Occipital lobe (tissue), 2 donors: ENCODE measurements around the gene ATP1B2. TPM values are rescaled to one million over a fixed set of nuclear protein-coding genes. Genes with fewer than 3 reads are reported as not detected.
"Not testable (repeated sequence)": the region's sequence is repeated elsewhere in the genome, so short reads cannot be mapped to it uniquely, and the experiment has no call there.

Experiments
- DNase-seq: peaks from one replicate; lab custom pipeline; 2025; lab: John Stamatoyannopoulos, UW
- total RNA-seq: library from RNA; depleted of rRNA; stranded (reverse); fragments of >200 nt; gene quantifications from one replicate; pipeline ENCODE4 v1.2.3, GENCODE V29; 2014

Gene ATP1B2
- total RNA-seq, 1 donor from 2014 or later: 5.0 TPM

GRCh38 chr17:7634384-7634783 is 16.3 kb upstream of the ATP1B2 start:
- DNase-seq: no peak

DNA sequence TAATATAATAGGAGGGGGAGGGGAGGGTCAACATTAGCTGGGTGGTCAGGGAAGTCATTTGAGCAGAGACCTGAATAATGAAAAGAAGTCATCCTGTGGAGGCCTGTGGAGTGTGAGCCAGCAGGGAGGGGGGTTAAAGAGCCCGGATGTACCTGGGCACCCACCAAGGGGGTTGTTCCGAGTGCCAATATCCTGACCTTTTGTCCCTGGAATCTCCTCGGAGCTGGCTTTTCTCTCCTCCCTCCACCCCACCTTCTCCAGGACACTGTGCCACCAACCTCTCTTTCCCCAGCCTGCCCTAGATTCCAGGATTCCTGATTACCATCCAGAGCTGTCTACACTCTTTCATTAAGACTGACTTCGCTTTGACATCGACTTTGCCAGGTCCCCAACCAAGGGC is 14.6 kb upstream of the ATP1B2 start:
- no peak for DNase-seq

DNA sequence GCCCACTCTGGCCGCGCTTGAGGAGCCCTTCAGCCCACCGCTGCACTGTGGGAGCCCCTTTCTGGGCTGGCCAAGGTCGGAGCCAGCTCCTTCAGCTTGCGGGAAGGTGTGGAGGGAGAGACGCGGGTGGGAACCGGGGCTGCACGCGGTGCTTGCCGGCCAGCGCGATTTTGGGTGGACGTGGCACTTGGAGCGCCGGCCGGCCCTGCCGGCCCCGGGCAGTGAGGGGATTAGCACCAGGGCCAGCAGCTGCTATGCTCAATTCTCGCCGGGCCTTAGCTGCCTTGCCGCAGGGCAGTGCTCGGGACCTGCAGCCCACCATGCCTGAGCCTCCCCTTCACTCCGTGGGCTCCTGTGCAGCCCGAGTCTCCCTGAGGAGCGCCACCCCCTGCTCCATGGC is 9.9 kb upstream of the ATP1B2 start:
- DNase-seq: no peak

- DNase-seq: not testable (repeated sequence)
Observed at GRCh38 chr17:7641635-7642034, 9.1 kb upstream of the ATP1B2 start.

GRCh38 chr17:7644775-7645174 is 6.0 kb upstream of the ATP1B2 start:
- no peak for DNase-seq

GRCh38 chr17:7646457-7646856 is 4.3 kb upstream of the ATP1B2 start:
- DNase-seq: no peak

GRCh38 chr17:7647018-7647417 is 3.7 kb upstream of the ATP1B2 start:
- no peak for DNase-seq

DNA sequence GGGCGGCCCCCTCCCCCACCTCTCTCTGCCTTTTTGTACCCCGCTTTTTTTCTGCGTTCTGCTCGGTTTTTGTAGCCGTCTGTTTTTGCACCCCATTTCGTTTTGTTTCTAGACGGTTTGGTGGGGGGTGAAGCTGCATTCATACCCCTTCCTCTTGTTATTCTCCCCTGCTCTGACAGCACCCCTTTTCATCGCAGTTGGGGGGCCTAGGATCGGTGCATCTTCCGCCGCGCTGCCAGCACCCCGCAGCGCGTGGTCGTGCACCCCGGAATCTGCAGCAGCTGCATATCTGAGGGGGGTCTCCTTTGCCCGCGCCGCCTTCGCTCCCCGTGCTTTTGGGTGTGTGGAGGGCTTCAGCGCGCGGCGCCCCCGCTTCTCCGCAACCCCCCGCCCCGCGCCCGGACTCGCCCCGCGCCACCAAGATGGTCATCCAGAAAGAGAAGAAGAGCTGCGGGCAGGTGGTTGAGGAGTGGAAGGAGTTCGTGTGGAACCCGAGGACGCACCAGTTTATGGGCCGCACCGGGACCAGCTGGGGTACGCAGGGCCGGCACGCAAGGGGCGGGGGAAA is 455 bp downstream of the ATP1B2 start:
- no peak for DNase-seq

DNA sequence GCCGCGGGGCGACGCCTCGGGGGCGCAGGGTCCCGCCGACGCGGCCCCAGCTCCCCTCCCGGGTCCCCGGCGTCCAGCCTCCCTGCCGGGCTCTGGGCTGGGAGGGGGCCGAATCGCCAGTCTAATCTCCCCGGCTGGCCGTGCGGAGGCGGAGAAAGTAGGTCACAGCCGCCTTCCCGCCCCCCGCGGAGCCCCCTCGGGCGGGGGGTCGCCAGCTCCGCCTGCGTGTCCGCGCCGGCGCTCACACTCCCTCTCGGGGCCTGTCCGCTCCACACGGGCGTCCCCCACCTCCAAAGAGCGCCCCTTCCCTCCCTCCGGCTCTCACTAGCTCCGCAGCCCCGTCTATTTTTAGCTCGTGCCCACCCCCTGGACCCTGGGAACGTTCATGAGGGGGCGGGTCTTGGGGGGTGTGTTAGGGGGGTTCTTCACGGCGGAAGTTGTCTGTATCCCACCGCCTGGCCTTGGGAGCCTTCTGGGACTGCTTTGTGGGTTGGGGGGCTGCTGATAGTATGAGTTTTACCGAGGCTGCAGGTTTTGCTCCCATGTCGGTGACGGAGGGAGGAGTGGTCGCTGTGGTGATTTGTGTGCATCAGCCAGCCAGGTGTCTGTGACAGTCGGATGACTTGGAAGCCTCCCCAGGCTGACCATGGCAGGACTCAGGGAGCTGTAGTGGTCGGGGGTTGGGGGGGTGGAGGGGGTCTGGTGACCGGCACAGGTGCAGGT is 1.1 kb downstream of the ATP1B2 start:
- no peak for DNase-seq

- DNase-seq: no peak
Observed at GRCh38 chr17:7652388-7653356, 1.9 kb downstream of the ATP1B2 start.

GRCh38 chr17:7654832-7655540 is 4.3 kb downstream of the ATP1B2 start:
- DNase-seq: no peak

DNA sequence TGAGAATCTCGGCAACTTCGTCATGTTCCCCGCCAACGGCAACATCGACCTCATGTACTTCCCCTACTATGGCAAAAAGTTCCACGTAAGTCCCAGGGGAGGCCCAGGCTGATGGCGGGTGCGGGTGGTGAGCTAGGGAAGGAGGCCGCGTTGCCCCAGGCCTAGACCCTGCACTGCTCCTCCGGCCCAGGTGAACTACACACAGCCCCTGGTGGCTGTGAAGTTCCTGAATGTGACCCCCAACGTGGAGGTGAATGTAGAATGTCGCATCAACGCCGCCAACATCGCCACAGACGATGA is 4.8 kb downstream of the ATP1B2 start:
- no peak for DNase-seq

DNA sequence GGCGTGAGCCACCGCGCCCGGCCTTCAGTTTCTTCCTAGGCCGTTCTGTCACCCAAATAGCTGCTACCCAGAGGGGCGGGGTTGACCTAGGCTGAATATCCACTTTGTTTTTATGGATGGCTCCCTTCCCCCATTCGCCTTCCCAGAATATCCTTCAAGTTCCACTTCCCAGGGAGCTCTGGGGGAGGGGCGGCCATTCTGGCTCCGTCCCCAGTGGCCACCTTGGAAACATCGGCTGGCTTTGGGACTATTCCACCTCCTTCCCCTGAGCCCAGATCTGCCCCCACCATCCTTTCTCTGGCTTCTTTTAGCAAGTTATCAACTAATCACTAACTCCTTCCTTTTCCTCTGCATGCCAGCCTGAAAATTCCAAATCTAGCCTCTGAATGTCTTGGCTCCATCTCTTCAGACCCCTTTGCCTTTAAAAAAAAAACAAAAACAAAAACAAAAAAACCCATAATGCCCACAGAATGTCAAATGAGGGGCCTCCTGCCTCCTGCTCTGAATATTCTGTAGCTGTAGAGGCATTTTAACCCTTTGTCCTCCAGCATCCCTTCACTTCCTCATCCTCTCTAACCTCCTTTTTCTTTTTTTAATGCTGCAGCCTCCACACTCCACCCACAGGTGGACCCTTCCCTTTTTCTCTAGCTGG is 6.4 kb downstream of the ATP1B2 start:
- DNase-seq: no peak

- DNase-seq: no peak
Observed at GRCh38 chr17:7667656-7668406, 17.1 kb downstream of the ATP1B2 start.

- DNase-seq: no peak
Observed at GRCh38 chr17:7668482-7668881, 17.8 kb downstream of the ATP1B2 start.

- no peak for DNase-seq
Observed at GRCh38 chr17:7673239-7673638, 22.5 kb downstream of the ATP1B2 start.

- DNase-seq: no peak
Observed at GRCh38 chr17:7674934-7675333, 24.2 kb downstream of the ATP1B2 start.

- no peak for DNase-seq
Observed at GRCh38 chr17:7676533-7676932, 25.8 kb downstream of the ATP1B2 start.

- no peak for DNase-seq
Observed at GRCh38 chr17:7677388-7678067, 26.8 kb downstream of the ATP1B2 start.
